Subcutaneous abdominal adipose tissue (tissue), 5 donors: ENCODE measurements around the gene METTL21A.

ENCODE experiments used
- H3K27ac ChIP-seq: one replicate; pipeline ENCODE4 v1.7.0; 2013; ENCODE audit warnings: low read depth, mild to moderate bottlenecking, inconsistent platforms, low read length, moderate library complexity
- H3K27me3 ChIP-seq, 5 donors: one replicate each; pipeline ENCODE4 v1.7.0; 2013; ENCODE audit warnings: low read length in 5 of 5, inconsistent platforms in 1 of 5; ENCODE audit not compliant: control insufficient read depth in 5 of 5, insufficient read depth in 4 of 5
- H3K36me3 ChIP-seq, 5 donors: one replicate each; pipeline ENCODE4 v1.7.0; 2013; ENCODE audit warnings: low read length in 5 of 5; ENCODE audit not compliant: control insufficient read depth in 5 of 5, insufficient read depth in 5 of 5
- H3K4me1 ChIP-seq, 5 donors: one replicate each; pipeline ENCODE4 v1.7.0; 2013; ENCODE audit warnings: low read length in 5 of 5, mild to moderate bottlenecking in 3 of 5, moderate library complexity in 1 of 5; ENCODE audit not compliant: control insufficient read depth in 5 of 5, insufficient read depth in 5 of 5
- H3K4me3 ChIP-seq, 5 donors: one replicate each; pipeline ENCODE4 v1.7.0; 2013; ENCODE audit warnings: low read length in 5 of 5, low read depth in 1 of 5
- H3K9ac ChIP-seq, 5 donors: one replicate each; pipeline ENCODE4 v1.7.0; 2013; ENCODE audit warnings: low read length in 5 of 5, mild to moderate bottlenecking in 4 of 5, moderate library complexity in 3 of 5
- H3K9me3 ChIP-seq, 5 donors: one replicate each; pipeline ENCODE4 v1.7.0; 2013; ENCODE audit warnings: low read length in 5 of 5; ENCODE audit not compliant: control insufficient read depth in 5 of 5
- donor health status: healthy.
- donor health status: healthy.
- donor health status: healthy.
- donor health status: healthy.
- donor health status: healthy.

METTL21A gene

DNA sequence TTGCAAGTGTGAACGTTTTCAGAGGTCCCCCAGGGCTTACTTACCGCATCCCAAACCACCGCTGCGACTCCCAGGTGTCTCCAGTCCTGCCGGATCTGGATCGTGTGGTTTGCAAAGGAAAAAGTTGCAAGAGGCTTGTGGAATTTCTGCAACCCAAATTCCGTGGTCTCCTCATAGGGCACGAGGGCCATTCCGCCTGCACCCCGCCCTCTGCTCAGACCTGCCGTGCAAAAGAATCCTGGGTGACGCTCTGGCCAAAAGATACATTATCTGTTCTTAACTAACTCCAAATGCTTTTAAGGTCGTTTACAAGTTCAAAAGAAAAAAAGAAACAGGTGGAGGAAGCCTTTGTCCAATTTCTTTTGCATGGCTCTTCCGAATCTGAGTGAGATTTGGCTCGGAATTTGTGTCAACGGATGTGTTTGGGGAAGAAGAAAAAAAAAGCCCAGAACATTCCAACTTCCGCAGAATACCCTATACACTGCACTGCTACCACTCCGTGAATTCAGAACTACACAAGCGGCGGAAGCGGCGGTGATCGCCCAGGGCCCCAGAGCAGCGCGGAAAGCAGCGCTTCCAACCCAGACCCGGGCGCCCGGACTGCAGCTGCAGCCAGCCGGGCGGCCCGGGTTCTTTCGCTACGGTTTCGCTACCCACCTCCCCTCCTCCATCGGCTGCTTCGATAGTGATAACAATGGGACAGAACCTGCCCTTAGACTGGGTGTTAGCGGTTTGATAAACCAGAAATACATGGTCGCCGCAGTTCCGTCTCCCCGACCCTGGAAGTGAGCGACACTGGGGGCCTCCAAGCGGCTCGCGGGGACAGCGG, 795 bp downstream of the METTL21A start:
- H3K27me3 ChIP-seq = no peaks in the 10 kb centered on the region
- H3K4me1 ChIP-seq = peaks cover 3 to 29% (median 21%) of the 10 kb centered on the region in 5 donors
- peak overlapping the region; percentile 81 to 96 (median 93) for H3K4me3 ChIP-seq
- peak overlapping the region; percentile 81 to 92 (median 90) for H3K9ac ChIP-seq
- H3K9me3 ChIP-seq = no peaks in the 10 kb centered on the region
- peak overlapping the region; percentile 92 for H3K27ac ChIP-seq
- H3K36me3 ChIP-seq = peaks cover 2 to 12% (median 4%) of the 10 kb centered on the region in 5 donors

DNA sequence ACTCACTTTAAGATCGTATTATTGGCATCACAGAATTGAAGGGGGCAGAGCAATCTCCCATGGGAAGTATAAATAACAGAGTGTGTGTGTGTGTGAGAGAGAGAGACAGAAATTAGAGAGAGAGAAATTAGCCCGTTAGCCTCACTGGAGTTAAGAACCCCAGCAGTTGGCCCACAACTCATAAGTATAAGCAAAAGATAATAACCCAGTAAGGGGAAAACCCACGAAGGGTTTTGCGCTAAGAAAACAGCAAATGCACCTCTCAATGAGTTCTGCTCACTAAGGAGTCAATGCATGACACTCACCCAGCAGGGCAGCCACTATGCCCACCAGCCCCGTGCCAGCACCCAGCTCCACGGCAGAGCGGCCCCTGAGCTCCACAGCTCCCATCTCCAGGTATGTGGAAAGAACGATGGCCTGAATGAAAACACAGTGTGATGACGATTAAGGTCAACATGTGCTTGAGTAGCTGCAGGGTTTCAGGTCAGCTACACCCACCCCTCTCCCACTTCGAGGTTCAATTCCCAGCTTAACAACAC, 3.6 kb downstream of the METTL21A start:
- Histone ChIP-seq H3K9ac (no peak overlapping the region), H3K27me3 (no peaks in the 10 kb centered on the region), H3K27ac (no peak overlapping the region), H3K36me3 (peaks cover 4 to 28% (median 10%) of the 10 kb centered on the region in 5 donors), H3K4me1 (peaks cover 3 to 35% (median 25%) of the 10 kb centered on the region in 5 donors), H3K4me3 (no peak overlapping the region), H3K9me3 (no peaks in the 10 kb centered on the region)

GRCh38 chr2:207619764-207620203, 5.4 kb downstream of the METTL21A start:
- Histone ChIP-seq H3K9ac (no peak overlapping the region), H3K9me3 (no peaks in the 10 kb centered on the region), H3K27me3 (no peaks in the 10 kb centered on the region), H3K4me1 (peaks cover 3 to 22% (median 14%) of the 10 kb centered on the region in 5 donors), H3K36me3 (peaks cover 4 to 35% (median 10%) of the 10 kb centered on the region in 5 donors), H3K4me3 (no peak overlapping the region), H3K27ac (no peak overlapping the region)

GRCh38 chr2:207617011-207617671, 8.1 kb downstream of the METTL21A start:
- peaks cover 4 to 38% (median 11%) of the 10 kb centered on the region in 5 donors for H3K36me3 ChIP-seq

GRCh38 chr2:207616185-207616584, 9.0 kb downstream of the METTL21A start:
- no peak overlapping the region for H3K27ac ChIP-seq
- peaks cover 0 to 8% (median 4%) of the 10 kb centered on the region in 5 donors for H3K4me1 ChIP-seq
- no peaks in the 10 kb centered on the region for H3K9me3 ChIP-seq

More at GRCh38 chr2:207617011-207617671, 8.1 kb downstream of the METTL21A start:
- H3K27ac ChIP-seq = no peak overlapping the region
- H3K9ac ChIP-seq = no peak overlapping the region
- H3K9me3 ChIP-seq = no peaks in the 10 kb centered on the region
- H3K4me3 ChIP-seq = no peak overlapping the region
- peaks cover 0 to 8% (median 4%) of the 10 kb centered on the region in 5 donors for H3K4me1 ChIP-seq
- H3K27me3 ChIP-seq = no peaks in the 10 kb centered on the region

GRCh38 chr2:207614824-207615223, 10.4 kb downstream of the METTL21A start:
- Histone ChIP-seq H3K9me3 (no peaks in the 10 kb centered on the region), H3K4me1 (peaks cover 0 to 8% (median 4%) of the 10 kb centered on the region in 5 donors), H3K27ac (no peak overlapping the region), H3K9ac (no peak overlapping the region), H3K4me3 (no peak overlapping the region), H3K36me3 (peaks cover 2 to 26% (median 8%) of the 10 kb centered on the region in 5 donors), H3K27me3 (no peaks in the 10 kb centered on the region)

More at GRCh38 chr2:207616185-207616584, 9.0 kb downstream of the METTL21A start:
- H3K4me3 ChIP-seq = no peak overlapping the region
- peaks cover 2 to 34% (median 8%) of the 10 kb centered on the region in 5 donors for H3K36me3 ChIP-seq
- no peak overlapping the region for H3K9ac ChIP-seq
- no peaks in the 10 kb centered on the region for H3K27me3 ChIP-seq

DNA sequence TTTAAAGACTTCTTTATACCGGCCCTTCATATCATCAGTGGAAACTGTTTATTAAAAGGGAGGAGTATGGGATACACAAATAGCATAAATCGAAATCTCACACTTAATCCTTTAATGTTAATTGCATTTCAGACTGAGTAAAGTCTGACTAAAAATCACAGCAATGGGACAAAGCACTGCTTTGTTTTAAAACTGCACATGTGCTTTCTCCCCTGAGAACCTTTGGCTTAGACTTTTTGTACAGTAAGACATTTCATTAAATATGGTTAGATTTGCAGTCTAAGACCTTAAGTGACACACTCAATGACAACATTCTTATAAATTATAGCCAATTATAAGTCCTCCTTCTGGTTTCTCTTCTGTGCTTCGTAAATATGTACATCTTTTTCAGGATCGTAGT, 12.5 kb downstream of the METTL21A start:
- H3K4me3 ChIP-seq = no peak overlapping the region

DNA sequence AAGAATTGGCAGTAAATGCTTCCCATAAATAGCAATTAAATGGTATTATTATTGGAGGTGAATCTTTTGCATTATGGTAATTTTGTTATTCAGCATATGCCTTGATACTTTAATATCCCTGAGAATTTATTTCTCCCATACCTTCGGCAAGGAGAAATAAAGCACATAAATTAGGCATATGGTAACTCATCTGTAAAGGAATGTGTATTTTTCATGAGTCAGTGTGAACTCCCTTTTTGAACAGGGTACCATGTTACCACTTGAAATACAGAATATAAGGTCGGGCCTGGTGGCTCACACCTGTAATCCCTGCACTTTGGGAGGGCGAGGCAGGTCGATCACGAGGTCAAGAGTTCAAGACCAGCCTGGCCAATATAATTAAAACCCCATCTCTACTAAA, 18.4 kb downstream of the METTL21A start:
- no peak overlapping the region for H3K27ac ChIP-seq
- H3K9ac ChIP-seq = no peak overlapping the region
- H3K4me3 ChIP-seq = no peak overlapping the region
- H3K27me3 ChIP-seq = no peaks in the 10 kb centered on the region
- H3K9me3 ChIP-seq = no peaks in the 10 kb centered on the region
- no peaks in the 10 kb centered on the region for H3K4me1 ChIP-seq
- H3K36me3 ChIP-seq = peaks cover 0 to 2% (median 0%) of the 10 kb centered on the region in 5 donors

More for the DNA sequence above, 12.5 kb downstream of the METTL21A start:
- Histone ChIP-seq H3K27ac (no peak overlapping the region), H3K9ac (no peak overlapping the region), H3K27me3 (no peaks in the 10 kb centered on the region), H3K4me1 (peaks cover 0 to 7% (median 0%) of the 10 kb centered on the region in 5 donors), H3K36me3 (peaks cover 0 to 20% (median 7%) of the 10 kb centered on the region in 5 donors), H3K9me3 (no peaks in the 10 kb centered on the region)

GRCh38 chr2:207606399-207606798, 18.8 kb downstream of the METTL21A start:
- H3K9ac ChIP-seq = no peak overlapping the region
- H3K36me3 ChIP-seq = peaks cover 0 to 2% (median 0%) of the 10 kb centered on the region in 5 donors

More at GRCh38 chr2:207606399-207606798, 18.8 kb downstream of the METTL21A start:
- Histone ChIP-seq H3K27me3 (no peaks in the 10 kb centered on the region), H3K9me3 (no peaks in the 10 kb centered on the region), H3K4me1 (no peaks in the 10 kb centered on the region), H3K4me3 (no peak overlapping the region), H3K27ac (no peak overlapping the region)
